Jurkat, Clone E6-1 (cell line): ENCODE measurements around the gene MRTFB.
"Not testable (repeated sequence)": the region's sequence is repeated elsewhere in the genome, so short reads cannot be mapped to it uniquely, and the experiment has no call there.

ENCODE experiments used
- DNase-seq: peaks from one replicate; pipeline ENCODE4 v3.0.0-alpha.2; 2011; ENCODE audit warnings: low read depth, low spot score
- H3K4me3 ChIP-seq: 2 replicates; pipeline ENCODE4 v1.5.1; 2011; ENCODE audit warnings: mild to moderate bottlenecking, low read length, control low read depth, moderate library complexity

The MRTFB gene

DNA sequence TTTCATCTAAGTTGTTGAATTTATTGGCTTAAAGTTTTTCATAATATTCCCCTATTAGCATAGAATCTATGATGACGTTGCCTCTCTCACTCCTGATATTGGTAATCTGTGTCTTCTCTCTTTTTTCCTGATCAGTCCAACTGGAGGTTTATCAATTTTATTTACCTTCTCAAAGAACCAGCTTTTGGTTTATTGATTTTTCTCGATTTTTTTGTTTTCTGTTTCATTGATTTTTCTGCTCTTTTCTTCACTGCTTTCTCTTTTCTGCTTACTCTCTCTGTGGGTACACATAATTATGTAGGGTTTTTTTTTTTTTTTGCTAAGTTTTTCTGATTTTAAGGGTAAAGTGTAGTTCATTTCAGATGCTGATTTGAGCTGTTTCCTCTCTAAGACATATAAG, 29.7 kb downstream of the MRTFB start:
- no peak for DNase-seq
- H3K4me3 ChIP-seq, result no peak overlapping the region

DNA sequence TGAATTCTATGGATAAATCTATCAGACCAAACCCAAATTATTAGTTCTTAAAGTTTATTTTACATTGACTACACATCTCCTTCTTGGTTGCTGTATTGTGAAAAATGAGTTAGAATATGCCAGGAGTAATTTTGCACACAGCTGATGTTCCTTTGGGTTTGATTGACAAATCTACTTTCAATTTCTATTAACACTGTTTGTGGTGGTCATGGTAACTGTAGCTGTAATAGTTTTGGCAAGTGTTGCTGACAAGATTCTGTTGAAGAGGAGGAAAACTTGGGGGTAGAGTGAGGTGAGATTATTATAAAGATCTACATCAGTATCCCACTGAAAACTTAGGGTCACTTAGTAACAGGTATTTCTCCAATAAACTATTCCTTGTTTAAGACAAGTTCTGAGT, 30.3 kb downstream of the MRTFB start:
- H3K4me3 ChIP-seq, result no peak overlapping the region
- no peak for DNase-seq

DNA sequence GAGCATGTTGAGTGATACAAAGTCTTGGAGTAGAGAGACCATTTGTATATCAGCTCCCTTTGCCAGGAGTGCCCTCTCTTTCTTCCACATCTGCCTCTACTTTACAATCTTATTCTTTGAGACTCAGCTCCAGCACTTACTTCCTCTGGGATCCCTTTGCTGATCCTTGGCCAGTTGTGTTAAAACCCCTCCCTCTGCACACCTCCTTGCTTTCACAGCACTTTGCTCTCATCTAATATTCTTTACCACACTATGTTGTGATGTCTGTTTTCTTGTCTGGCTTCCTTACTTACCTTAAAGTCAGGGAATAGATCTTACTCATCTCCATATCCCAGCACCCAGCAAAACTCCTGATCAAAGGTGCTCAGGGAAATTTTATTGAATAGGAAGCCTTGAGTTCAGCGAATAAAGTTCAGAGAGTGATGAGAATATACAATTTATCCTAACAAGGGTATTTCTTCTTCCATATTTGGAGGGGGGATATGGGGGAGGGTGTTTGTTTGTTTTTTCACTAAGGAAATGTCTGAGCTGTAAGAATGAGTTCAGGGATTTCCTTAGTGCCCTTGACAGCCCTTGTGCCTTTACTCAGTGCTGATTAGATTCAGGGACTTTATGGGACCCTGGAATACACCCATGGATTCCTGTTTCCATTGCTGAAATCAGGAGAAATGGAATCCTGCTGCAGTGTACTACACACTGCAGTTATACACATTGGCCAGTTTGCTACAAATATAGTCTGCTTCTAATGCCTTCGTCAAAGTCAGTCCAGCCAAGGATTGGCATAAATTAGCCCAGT, 32.0 kb downstream of the MRTFB start:
- no peak overlapping the region for H3K4me3 ChIP-seq
- no peak for DNase-seq

DNA sequence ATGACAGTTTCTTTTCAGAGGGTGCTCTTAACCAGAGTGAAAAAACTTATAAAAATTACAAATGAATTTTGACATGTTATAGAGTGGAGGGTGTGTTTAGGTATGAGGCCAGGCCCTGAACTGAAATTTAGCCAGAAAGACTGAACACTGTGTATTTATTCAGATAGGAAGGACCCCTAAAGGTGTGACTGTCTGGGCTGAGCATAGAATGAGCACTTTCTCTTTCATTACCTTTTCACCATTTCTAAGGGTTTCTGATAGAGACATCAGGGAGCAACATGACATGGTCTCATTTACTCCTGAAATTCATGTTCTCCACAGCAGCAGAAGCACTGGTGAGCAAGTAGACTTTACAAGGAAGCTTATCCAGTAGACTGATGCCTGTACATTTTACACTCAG, 32.9 kb downstream of the MRTFB start:
- DNase-seq, result no peak
- H3K4me3 ChIP-seq, result no peak overlapping the region

DNA sequence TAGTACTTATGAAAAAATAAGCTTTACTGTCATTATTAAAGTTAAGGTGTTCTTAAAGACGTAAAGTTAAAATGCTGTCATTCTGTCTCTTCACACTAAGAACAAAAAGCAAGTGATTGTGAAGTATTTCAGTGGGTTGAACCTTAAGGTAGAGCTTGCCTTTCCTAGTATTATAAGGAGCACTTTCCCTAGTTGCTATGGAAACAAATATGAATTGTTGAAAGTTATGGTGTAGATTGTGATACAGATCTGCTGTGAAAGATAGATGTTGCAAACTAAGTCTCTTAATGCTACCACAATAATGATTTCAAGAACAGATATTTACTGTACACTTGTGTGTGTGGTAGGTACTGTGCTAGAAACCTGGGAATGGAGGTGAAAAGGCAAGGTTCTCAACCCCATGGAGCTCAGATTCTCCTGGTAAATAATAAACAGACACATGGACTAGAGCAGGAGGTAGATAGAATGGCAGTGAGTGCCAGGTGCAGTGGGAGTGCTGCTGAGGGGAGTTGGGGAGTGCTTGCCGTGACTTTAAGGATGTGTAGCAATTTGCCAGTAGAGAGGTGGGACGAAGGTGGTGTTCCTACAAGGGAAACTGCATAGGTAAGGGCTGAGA, 34.7 kb downstream of the MRTFB start:
- DNase-seq, result no peak
- no peak overlapping the region for H3K4me3 ChIP-seq

DNA sequence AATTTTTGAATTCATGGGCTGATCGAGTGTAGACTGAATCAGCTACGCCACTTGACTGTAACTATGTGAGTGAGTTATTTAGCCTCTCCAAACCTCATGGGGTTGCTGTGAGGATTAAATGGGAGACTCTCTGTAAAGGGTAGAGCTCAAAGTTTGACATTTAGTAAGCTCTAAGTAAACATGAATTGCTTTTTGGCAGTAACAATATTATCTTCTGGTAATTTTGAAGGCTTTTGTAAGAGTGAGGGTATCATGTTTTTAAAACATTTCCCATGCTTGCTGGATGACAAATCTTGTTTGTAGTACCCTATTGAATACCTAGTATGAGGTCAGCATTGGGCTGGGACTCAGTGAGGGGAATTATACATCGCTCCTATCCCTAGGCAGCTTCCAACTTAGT, 35.3 kb downstream of the MRTFB start:
- DNase-seq, result no peak
- no peak overlapping the region for H3K4me3 ChIP-seq

DNA sequence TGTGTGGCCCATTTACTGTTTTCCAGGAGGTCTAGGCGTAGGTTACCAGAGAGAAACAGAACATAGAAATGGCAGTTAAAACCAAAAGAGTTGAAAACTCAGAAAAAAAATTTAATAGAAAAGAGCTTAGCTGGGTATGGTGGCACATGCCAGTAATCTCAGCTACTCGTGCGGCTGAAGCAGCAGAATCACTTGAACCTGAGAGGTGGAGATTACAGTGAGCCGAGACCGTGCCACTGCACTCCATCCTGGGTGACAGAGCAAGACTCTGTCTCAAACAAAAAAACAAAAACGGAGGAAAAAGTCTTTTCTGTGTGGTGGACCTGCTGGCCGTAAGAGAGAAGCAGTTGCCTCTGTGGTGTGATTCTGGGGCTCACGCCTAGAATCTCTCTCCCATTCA, 35.8 kb downstream of the MRTFB start:
- no peak for DNase-seq
- no peak overlapping the region for H3K4me3 ChIP-seq

DNA sequence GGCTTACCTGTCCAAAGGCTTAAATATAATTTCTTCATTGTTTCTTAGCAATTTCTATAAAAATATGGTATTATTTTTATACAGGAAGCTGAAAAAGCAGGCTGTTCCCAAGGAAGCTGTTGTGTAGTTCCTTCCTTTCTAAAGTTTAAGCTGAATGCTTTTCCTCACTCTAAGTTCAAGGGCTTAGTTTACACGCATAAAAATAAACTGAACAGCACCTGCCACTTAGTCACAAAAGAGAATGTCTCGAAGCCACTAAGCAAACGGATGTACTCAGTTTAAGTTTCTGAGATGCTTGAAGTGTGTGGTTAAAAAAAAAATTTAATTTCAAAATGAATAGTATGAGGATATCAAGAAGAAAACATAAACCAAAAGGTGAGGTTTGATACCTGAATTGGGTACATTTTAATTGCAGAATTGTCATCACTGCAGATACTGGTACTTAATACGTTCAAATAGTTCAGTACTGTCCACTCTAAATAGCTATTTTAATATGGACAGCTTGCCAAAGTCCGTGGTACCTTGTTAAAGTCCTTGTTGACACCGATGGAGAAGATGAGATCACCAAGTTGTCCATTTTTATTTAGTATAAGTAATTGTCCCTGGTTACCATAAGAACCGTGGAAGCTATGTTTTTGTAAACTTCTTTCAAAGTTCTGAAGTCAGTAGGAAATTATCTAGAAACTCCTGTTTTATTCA, 38.1 kb downstream of the MRTFB start:
- peak; percentile 10 for DNase-seq
- H3K4me3 ChIP-seq, result no peak overlapping the region

DNA sequence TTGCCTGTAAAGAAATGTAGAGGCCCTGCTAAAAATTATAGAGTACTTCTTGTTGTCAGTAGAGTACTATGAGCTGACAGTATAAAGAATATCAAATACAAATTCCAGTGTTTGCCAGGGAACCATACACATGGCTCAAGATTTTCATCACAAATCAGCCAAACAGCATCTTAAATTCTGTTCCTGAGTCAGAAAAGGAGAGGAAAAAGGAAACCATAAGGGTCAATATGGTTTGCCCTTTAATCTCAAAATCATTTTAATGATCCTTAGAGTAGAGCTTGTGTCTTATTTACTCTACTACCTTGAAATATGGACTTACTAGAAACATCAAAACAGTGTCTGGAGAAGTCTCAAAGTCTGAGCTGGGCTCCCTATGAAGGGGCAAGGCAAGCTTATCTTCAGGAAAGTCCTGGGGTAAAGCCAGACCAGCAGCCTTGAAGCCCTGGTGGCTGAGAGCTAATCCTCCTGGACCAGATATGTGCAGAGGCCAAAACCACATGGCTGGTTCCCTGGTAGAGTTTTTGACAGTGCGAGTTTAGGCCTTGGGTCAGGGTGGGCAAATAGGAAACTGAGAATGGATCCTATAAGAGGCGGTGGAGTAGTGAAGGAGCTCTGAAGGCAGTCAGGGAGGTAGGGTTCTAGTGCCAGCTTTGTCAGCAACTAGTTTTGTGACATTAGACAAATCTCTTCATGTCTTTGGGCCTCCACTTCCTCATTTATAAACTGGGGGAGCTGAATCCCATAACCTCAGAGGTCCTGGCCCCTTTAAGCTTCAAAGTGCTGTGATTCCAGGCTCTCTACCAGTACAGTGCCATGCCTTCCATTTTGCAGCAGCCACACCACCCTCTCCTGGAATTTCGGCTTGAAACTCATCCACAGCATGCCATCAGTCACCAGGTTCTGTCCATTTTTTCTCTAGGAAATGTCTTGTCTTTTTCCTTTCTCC, 38.9 kb downstream of the MRTFB start:
- no peak for DNase-seq
- no peak overlapping the region for H3K4me3 ChIP-seq

DNA sequence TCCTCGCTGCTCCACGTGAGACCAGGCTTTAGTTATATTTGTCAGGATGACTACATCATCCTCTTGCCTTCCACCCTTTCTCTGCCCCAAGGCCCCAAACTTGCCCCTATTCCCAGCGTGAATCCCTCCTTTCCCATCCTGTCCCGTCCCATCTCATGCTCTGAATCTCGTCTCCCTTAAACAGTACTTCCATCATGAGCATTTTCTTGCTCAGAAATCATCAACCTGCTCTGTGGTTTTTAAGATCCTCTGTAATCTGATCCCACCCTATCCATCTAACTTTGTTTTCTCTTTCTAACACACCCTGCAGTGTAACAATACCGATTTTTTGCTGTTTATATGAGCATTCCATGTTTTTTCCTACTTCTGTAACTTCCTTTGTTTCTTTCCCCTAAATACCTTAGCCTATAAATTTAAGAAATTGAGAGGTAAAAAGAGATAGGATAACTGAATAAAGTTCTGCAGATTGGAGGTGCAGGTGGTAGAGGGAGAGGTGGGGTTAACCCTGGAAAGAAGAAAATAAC, 39.7 kb downstream of the MRTFB start:
- no peak for DNase-seq
- no peak overlapping the region for H3K4me3 ChIP-seq

DNA sequence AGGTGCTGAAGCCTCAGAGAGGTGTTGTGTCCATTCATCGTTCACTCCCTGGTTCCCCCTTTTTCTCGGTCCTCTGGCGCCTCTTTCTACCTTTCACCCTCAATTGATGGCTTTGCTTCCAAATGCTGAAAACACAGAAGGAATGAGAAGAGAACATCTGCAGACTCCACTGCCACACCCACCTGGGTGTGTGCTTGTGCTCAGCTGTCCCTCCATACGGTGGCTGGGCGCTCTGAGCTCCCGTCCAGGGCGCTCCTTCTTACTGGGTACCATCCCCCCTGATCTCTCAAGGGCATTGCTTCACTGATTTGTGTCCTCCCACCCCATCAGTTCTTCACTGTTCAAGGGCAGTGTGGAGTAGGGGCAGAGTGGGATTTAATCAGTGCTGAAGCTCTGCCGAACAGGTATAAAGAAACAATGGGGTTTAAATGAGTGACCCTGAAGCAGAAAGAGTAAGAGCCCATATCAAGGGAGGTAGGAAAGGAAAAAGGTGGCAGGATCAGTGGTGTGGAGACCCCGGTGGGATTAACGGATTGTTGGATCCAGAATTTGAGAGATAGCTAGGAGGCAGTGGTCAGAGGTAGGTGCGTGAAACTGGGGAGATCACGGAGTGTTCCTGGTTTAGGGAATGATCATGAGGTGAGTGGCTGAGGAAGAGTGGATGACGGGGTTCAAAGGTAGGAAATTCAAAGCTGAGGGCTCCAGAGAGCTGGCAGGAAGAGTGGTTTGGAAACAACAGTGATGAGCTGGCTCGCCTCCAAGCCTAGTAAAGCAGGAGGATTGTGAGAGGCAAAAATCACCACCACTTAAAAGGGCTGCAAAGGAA, 40.8 kb downstream of the MRTFB start:
- peak; percentile 47 for DNase-seq
- H3K4me3 ChIP-seq, result no peak overlapping the region

DNA sequence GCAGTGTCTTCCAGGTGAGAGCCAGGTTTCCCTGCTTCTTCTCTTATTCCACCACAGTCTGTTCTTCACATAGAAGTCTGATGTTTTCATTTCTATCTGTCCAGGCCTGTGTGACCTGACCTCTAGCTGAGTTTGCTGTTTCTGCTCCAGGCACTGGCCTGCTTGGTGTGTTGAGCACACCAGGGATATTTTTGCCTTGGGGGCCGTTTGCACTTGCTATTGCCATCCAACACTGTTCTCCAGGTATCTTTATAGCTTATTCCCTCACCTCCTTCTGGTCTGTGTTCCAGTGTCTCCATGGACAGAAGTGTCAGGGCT, 41.4 kb downstream of the MRTFB start:
- no peak for DNase-seq
- no peak overlapping the region for H3K4me3 ChIP-seq

DNA sequence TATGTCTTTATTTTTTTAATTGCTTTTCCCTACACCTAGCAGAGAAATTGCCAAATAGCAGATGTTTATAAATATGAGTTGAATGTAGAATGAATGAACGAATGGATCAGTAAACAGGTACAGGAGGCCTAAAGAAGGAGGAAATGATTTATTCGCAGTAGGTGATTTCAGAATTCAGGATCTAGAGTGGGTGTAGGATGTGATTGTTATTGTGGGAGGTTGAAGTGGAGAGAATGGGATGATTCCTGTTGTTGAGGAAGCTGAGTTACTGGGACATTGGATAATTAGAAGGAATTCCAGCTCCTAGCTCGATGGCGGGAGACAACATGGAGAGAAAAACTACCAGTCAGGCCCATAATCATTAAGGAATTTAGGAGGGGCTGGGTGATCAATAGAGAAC, 42.2 kb downstream of the MRTFB start:
- no peak for DNase-seq
- H3K4me3 ChIP-seq, result no peak overlapping the region

DNA sequence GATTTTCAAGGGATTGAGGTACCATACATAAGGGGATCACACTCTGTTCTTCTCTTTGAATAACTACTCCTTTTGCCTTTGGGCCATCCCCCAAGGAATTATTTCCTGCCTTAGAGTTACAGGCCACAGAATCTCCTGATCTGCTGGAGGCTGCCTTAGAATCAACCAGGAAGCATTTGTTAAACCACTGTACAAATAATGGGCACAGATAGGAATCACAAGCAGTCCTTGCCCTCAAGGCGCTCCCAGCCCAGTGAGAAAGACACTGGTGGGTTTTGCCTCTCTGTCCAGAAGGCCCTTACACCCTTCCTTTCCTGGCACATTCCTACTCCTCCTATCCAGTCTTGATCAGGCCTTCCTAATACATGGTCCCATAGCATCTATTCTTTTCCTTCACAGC, 45.9 kb downstream of the MRTFB start:
- DNase-seq, result no peak
- H3K4me3 ChIP-seq, result no peak overlapping the region

DNA sequence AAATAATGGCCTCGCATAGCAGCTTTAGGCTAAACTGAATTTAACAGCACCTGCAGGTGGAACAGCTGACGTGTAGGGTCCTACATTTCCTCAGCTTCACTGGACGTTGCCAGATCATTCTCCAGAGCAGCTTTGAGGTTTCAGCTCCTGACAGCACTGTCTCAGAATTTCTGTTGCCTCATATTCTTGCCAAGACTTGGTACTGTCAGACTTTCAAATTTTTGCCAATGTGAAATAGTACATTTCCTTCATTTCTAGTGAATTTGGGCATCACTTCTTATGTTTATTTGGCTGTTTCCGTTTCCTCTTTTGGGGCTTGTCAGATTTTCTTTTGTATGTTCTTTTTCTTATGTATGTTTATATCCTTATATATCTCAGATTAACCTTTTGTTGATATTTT, 48.7 kb downstream of the MRTFB start:
- no peak for DNase-seq
- H3K4me3 ChIP-seq, result no peak overlapping the region

DNA sequence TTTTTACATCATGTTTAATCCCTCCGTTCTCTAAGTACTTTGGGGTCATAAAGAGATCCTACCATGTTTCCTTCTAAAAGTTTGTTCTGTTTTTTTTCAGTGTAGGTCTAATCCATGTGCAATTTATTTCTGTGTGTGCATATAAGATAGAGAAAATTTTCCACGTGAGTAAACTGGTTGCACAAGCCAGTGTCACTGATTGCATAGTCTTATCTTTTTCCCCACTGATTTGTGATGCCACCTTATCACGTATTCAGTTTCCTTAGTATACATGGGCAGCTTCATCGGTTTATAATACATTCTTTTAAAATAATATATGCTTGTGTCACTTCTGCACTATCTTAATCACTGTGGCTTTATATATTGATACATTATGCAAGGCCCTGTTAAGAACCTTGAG, 49.2 kb downstream of the MRTFB start:
- no peak overlapping the region for H3K4me3 ChIP-seq
- DNase-seq, result no peak

DNA sequence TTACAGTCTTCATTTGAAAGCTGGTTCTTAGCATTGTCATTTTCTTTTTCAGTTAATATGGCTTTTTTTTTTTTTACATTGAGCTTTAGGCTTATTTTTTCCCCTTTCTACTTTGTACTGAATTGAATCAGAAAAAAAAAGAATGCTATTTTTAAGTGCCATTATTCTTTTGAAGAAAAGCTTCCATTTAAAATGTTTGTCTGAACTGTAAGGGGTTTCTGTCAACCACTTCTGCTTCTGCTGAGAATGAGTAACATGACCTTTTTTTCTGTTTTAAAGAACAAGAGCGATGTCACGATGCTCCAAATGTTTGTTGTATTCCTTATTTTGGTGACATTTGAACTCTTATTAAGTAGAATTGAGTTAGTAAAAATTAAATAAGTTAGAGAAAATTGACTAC, 50.0 kb downstream of the MRTFB start:
- no peak for DNase-seq
- no peak overlapping the region for H3K4me3 ChIP-seq

DNA sequence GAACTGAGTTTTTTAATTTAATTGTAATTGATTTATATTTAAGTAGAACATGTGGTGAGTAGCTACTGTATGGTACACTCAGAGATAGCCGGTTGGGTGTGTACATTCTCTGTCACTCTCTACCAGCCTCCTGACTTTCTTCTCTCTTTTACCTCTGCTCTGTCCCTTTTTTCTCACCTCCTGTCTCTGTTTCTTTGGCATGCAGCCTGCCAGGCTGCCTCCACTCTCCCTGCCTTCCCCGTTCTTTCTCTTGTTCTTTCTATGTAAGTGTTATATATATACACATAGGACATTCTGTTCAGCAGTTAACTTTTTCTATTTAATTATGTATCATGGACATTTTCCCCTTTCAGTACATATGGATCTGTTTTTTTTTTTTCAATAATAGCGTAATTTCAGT, 50.8 kb downstream of the MRTFB start:
- no peak overlapping the region for H3K4me3 ChIP-seq
- no peak for DNase-seq

DNA sequence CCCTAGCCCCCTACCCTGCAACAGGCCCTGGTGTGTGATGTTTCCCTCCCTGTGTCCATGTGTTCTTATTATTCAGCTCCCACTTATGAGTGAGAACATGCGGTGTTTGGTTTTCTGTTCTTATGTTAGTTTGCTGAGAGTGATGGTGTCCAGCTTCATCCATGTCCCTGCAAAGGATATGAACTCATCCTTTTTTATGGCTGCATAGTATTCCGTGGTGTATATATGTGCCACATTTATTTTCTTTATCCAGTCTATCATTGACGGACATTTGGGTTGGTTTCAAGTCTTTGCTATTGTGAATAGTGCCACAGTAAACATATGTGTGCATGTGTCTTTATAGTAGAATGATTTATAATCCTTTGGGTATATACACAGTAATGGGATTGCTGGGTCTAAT, 51.3 kb downstream of the MRTFB start:
- not testable (repeated sequence) for DNase-seq, H3K4me3 ChIP-seq
